ENCODE data around the gene CCDC9B.

The CCDC9B gene

GRCh38 chr15:40340740-40341400 is at the start of gene CCDC9B:
TSS of gene CCDC9B (minus strand) at chr15:40340939. CDS start at chr15:40340819, 120 bp downstream.
- no peaks in the 10 kb centered on the region for H3K9me3 ChIP-seq (ENCODE audit: control insufficient read depth, insufficient read depth, low read length)
- no peak within 1 kb of the TSS for H3K4me3 ChIP-seq (ENCODE audit: low read depth, low read length)
- H3K36me3 ChIP-seq (ENCODE audit: control insufficient read depth, insufficient read depth, low read length) = no peaks in the 10 kb centered on the region
- H3K27ac ChIP-seq (ENCODE audit: low read depth, low read length) = no peak within 1 kb of the TSS
- peaks cover 26% of the 10 kb centered on the region for H3K4me1 ChIP-seq (ENCODE audit: control insufficient read depth, insufficient read depth, low read length)
- H3K27me3 ChIP-seq (ENCODE audit: control insufficient read depth, insufficient read depth, low read length) = no peaks in the 10 kb centered on the region
- H3K9ac ChIP-seq (ENCODE audit: low read depth, low read length) = no peak within 1 kb of the TSS

- no peaks in the 10 kb centered on the region for H3K27me3 ChIP-seq (ENCODE audit: control insufficient read depth, insufficient read depth, low read length)
- peaks cover 91% of the 10 kb centered on the region for H3K36me3 ChIP-seq (ENCODE audit: control insufficient read depth, insufficient read depth, low read length)
- H3K9ac ChIP-seq (ENCODE audit: low read depth, low read length) = no peak overlapping the region
- H3K27ac ChIP-seq (ENCODE audit: low read depth, low read length) = no peak overlapping the region
- no peaks in the 10 kb centered on the region for H3K9me3 ChIP-seq (ENCODE audit: control insufficient read depth, insufficient read depth, low read length)
- no peak overlapping the region for H3K4me3 ChIP-seq (ENCODE audit: low read depth, low read length)
- H3K4me1 ChIP-seq (ENCODE audit: control insufficient read depth, insufficient read depth, low read length) = no peaks in the 10 kb centered on the region
These were observed 49.3 kb upstream of the CCDC9B start for GRCh38 chr15:40389824-40390595.

- H3K4me1 ChIP-seq (ENCODE audit: control insufficient read depth, insufficient read depth, low read length) = no peaks in the 10 kb centered on the region
- no peaks in the 10 kb centered on the region for H3K9me3 ChIP-seq (ENCODE audit: control insufficient read depth, insufficient read depth, low read length)
- no peak overlapping the region for H3K9ac ChIP-seq (ENCODE audit: low read depth, low read length)
- no peak overlapping the region for H3K27ac ChIP-seq (ENCODE audit: low read depth, low read length)
- peaks cover 96% of the 10 kb centered on the region for H3K36me3 ChIP-seq (ENCODE audit: control insufficient read depth, insufficient read depth, low read length)
- H3K27me3 ChIP-seq (ENCODE audit: control insufficient read depth, insufficient read depth, low read length) = no peaks in the 10 kb centered on the region
- no peak overlapping the region for H3K4me3 ChIP-seq (ENCODE audit: low read depth, low read length)
These were observed 48.4 kb upstream of the CCDC9B start for GRCh38 chr15:40388941-40389823.

GRCh38 chr15:40386480-40386879 is 45.7 kb upstream of the CCDC9B start:
- H3K4me1 ChIP-seq (ENCODE audit: control insufficient read depth, insufficient read depth, low read length) = peaks cover 5% of the 10 kb centered on the region; the same call in 1 of the 2 replicates
- no peak overlapping the region for H3K27ac ChIP-seq (ENCODE audit: low read depth, low read length)
- no peak overlapping the region for H3K4me3 ChIP-seq (ENCODE audit: low read depth, low read length)
- H3K27me3 ChIP-seq (ENCODE audit: control insufficient read depth, insufficient read depth, low read length) = no peaks in the 10 kb centered on the region
- H3K9me3 ChIP-seq (ENCODE audit: control insufficient read depth, insufficient read depth, low read length) = no peaks in the 10 kb centered on the region
- no peak overlapping the region for H3K9ac ChIP-seq (ENCODE audit: low read depth, low read length)
- H3K36me3 ChIP-seq (ENCODE audit: control insufficient read depth, insufficient read depth, low read length) = peaks cover 69% of the 10 kb centered on the region

GRCh38 chr15:40382580-40383456 is 42.1 kb upstream of the CCDC9B start, which contains the start of gene KNSTRN:
TSS of gene KNSTRN (plus strand) at chr15:40382721. CDS start at chr15:40382836, 115 bp downstream.
- Histone ChIP-seq H3K9ac (ENCODE audit: low read depth, low read length) (peak within 1 kb of the TSS; percentile 38), H3K36me3 (ENCODE audit: control insufficient read depth, insufficient read depth, low read length) (peaks cover 33% of the 10 kb centered on the region), H3K4me1 (ENCODE audit: control insufficient read depth, insufficient read depth, low read length) (peaks cover 5% of the 10 kb centered on the region; the same call in 1 of the 2 replicates), H3K27me3 (ENCODE audit: control insufficient read depth, insufficient read depth, low read length) (no peaks in the 10 kb centered on the region), H3K9me3 (ENCODE audit: control insufficient read depth, insufficient read depth, low read length) (no peaks in the 10 kb centered on the region), H3K4me3 (ENCODE audit: low read depth, low read length) (peak within 1 kb of the TSS; percentile 77), H3K27ac (ENCODE audit: low read depth, low read length) (peak within 1 kb of the TSS; percentile 64)

- peak overlapping the region; percentile 44 for H3K4me3 ChIP-seq (ENCODE audit: low read depth, low read length)
- peak overlapping the region; percentile 24 for H3K27ac ChIP-seq (ENCODE audit: low read depth, low read length)
- no peaks in the 10 kb centered on the region for H3K27me3 ChIP-seq (ENCODE audit: control insufficient read depth, insufficient read depth, low read length)
- no peaks in the 10 kb centered on the region for H3K9me3 ChIP-seq (ENCODE audit: control insufficient read depth, insufficient read depth, low read length)
- H3K4me1 ChIP-seq (ENCODE audit: control insufficient read depth, insufficient read depth, low read length) = peaks cover 5% of the 10 kb centered on the region; the same call in 1 of the 2 replicates
- H3K9ac ChIP-seq (ENCODE audit: low read depth, low read length) = no peak overlapping the region
- H3K36me3 ChIP-seq (ENCODE audit: control insufficient read depth, insufficient read depth, low read length) = peaks cover 24% of the 10 kb centered on the region
These were observed 41.2 kb upstream of the CCDC9B start for GRCh38 chr15:40381818-40382529.

GRCh38 chr15:40380636-40381035 is 39.9 kb upstream of the CCDC9B start:
- no peaks in the 10 kb centered on the region for H3K27me3 ChIP-seq (ENCODE audit: control insufficient read depth, insufficient read depth, low read length)
- H3K4me3 ChIP-seq (ENCODE audit: low read depth, low read length) = no peak overlapping the region
- H3K4me1 ChIP-seq (ENCODE audit: control insufficient read depth, insufficient read depth, low read length) = peaks cover 5% of the 10 kb centered on the region; the same call in 1 of the 2 replicates
- peaks cover 12% of the 10 kb centered on the region for H3K36me3 ChIP-seq (ENCODE audit: control insufficient read depth, insufficient read depth, low read length)
- H3K9me3 ChIP-seq (ENCODE audit: control insufficient read depth, insufficient read depth, low read length) = no peaks in the 10 kb centered on the region
- H3K9ac ChIP-seq (ENCODE audit: low read depth, low read length) = no peak overlapping the region
- no peak overlapping the region for H3K27ac ChIP-seq (ENCODE audit: low read depth, low read length)

GRCh38 chr15:40379853-40380252 is 39.1 kb upstream of the CCDC9B start:
- no peak overlapping the region for H3K9ac ChIP-seq (ENCODE audit: low read depth, low read length)
- no peak overlapping the region for H3K27ac ChIP-seq (ENCODE audit: low read depth, low read length)
- H3K36me3 ChIP-seq (ENCODE audit: control insufficient read depth, insufficient read depth, low read length) = peaks cover 6% of the 10 kb centered on the region; the same call in 1 of the 2 replicates

GRCh38 chr15:40379374-40379773 is 38.6 kb upstream of the CCDC9B start:
- Histone ChIP-seq H3K4me1 (ENCODE audit: control insufficient read depth, insufficient read depth, low read length) (peaks cover 5% of the 10 kb centered on the region; the same call in 1 of the 2 replicates), H3K9me3 (ENCODE audit: control insufficient read depth, insufficient read depth, low read length) (no peaks in the 10 kb centered on the region), H3K9ac (ENCODE audit: low read depth, low read length) (no peak overlapping the region), H3K27ac (ENCODE audit: low read depth, low read length) (no peak overlapping the region), H3K36me3 (ENCODE audit: control insufficient read depth, insufficient read depth, low read length) (peaks cover under 1% of the 10 kb centered on the region; the same call in 1 of the 2 replicates), H3K27me3 (ENCODE audit: control insufficient read depth, insufficient read depth, low read length) (no peaks in the 10 kb centered on the region), H3K4me3 (ENCODE audit: low read depth, low read length) (no peak overlapping the region)

More at GRCh38 chr15:40379853-40380252, 39.1 kb upstream of the CCDC9B start:
- H3K4me3 ChIP-seq (ENCODE audit: low read depth, low read length) = no peak overlapping the region
- H3K4me1 ChIP-seq (ENCODE audit: control insufficient read depth, insufficient read depth, low read length) = peaks cover 5% of the 10 kb centered on the region; the same call in 1 of the 2 replicates
- H3K9me3 ChIP-seq (ENCODE audit: control insufficient read depth, insufficient read depth, low read length) = no peaks in the 10 kb centered on the region
- no peaks in the 10 kb centered on the region for H3K27me3 ChIP-seq (ENCODE audit: control insufficient read depth, insufficient read depth, low read length)
